Neural crest cell (in vitro differentiated cells): Measurements from ENCODE around the gene URGCP. TPM values are rescaled to one million over a fixed set of nuclear protein-coding genes. Genes with fewer than 3 reads are reported as not detected.

ENCODE experiments used
- DNase-seq: peaks from one replicate; pipeline ENCODE4 v3.0.0; 2021; ENCODE audit warnings: low read depth, mixed read lengths, low spot score
- H3K27ac Mint-ChIP-seq: one replicate; pipeline ENCODE4 v1.8.0; 2021; ENCODE audit warnings: mild to moderate bottlenecking, mixed read lengths; ENCODE audit not compliant: unreplicated experiment
- H3K27me3 Mint-ChIP-seq: 2 replicates; pipeline ENCODE4 v1.8.0; 2021; ENCODE audit warnings: low read depth, mild to moderate bottlenecking, mixed read lengths
- H3K36me3 Mint-ChIP-seq: 2 replicates; pipeline ENCODE4 v1.8.0; 2021; ENCODE audit warnings: low read depth, mild to moderate bottlenecking, mixed read lengths
- H3K4me1 Mint-ChIP-seq: 2 replicates; pipeline ENCODE4 v1.8.0; 2021; ENCODE audit warnings: mixed read lengths
- H3K4me3 Mint-ChIP-seq: one replicate; pipeline ENCODE4 v1.8.0; 2021; ENCODE audit warnings: mild to moderate bottlenecking, mixed read lengths
- H3K9me3 Mint-ChIP-seq: 2 replicates; pipeline ENCODE4 v1.8.0; 2021; ENCODE audit warnings: mixed read lengths
- CTCF ChIP-seq: fragments of 200-600 bp; sonication (generic); conservative IDR thresholded peaks from 2 replicates; pipeline ENCODE4 v1.5.0; 2021; ENCODE audit warnings: antibody characterized with exemption, mild to moderate bottlenecking
- total RNA-seq: library from RNA; stranded (reverse); gene quantifications from 2 replicates; pipeline ENCODE4 v1.2.1, GENCODE V29; 2021

URGCP gene
- total RNA-seq, 1 donor from 2014 or later = 30.0 TPM

DNA sequence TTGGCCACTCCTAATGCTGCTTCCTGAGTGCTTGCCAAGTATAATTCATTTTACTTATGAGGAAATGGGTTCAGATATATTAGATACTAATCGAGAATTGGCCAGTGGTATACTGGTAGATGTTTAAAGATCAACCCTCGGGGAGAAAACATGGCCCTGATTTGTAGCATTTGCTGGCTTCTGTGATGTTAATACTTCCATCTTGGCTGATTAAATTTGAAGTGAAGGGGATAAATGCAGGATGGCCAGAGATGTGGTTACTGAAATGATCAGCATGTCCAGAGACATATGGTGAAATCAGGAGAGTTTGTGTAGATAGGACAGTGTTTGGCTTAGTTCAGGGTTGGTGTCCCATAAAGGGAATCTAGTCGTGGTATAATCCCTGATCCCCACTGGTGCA lies 31.0 kb upstream of the URGCP start:
- no peaks in the 10 kb centered on the region for H3K27me3 Mint-ChIP-seq
- no peak for TF ChIP-seq CTCF
- no peaks in the 10 kb centered on the region for H3K9me3 Mint-ChIP-seq

DNA sequence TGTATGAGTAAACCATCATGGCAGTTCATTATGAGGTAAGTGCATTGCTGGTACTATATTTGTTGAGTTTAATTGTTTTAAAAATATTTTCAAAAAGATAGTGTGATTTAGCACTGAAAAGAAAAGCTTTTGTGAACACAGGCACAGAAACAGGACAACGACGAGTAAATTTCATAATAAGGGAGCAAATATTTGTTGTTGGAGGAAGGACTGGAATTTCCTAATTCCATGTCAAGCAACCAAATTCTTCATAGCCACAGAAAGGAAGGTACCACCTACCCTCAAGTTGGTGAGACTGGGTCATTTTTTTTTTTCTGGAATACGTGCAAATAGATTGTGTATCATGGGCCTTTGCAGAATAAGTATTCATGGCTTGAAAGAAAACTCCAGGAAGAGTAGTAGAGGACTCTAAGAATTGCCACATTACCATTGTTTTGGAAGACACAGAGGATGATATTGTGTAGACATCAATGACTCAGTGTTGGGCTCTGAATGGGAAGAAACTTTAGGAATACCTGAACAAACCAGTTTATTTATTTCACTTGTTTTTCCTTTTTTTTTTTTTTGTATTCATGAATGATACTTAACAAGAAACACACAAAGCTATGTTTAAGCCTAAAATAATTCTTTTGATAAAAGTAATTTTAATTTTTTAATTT lies 27.6 kb upstream of the URGCP start:
- no peak for DNase-seq
- no peaks in the 10 kb centered on the region for H3K36me3 Mint-ChIP-seq
- H3K4me3 Mint-ChIP-seq = no peak overlapping the region
- no peaks in the 10 kb centered on the region for H3K27me3 Mint-ChIP-seq
- no peak overlapping the region for H3K27ac Mint-ChIP-seq
- H3K9me3 Mint-ChIP-seq = no peaks in the 10 kb centered on the region
- no peak for TF ChIP-seq CTCF
- no peaks in the 10 kb centered on the region for H3K4me1 Mint-ChIP-seq

More for the DNA sequence above, 31.0 kb upstream of the URGCP start:
- H3K4me1 Mint-ChIP-seq = no peaks in the 10 kb centered on the region
- H3K36me3 Mint-ChIP-seq = no peaks in the 10 kb centered on the region
- H3K27ac Mint-ChIP-seq = no peak overlapping the region
- no peak for DNase-seq
- H3K4me3 Mint-ChIP-seq = no peak overlapping the region

- DNase-seq = no peak
- Mint-ChIP-seq H3K4me1 (peaks cover 5% of the 10 kb centered on the region), H3K27ac (no peak overlapping the region), H3K27me3 (no peaks in the 10 kb centered on the region), H3K4me3 (no peak overlapping the region), H3K36me3 (no peaks in the 10 kb centered on the region), H3K9me3 (no peaks in the 10 kb centered on the region)
- TF ChIP-seq CTCF = no peak
Measured at GRCh38 chr7:43931346-43931745, 24.9 kb upstream of the URGCP start.

DNA sequence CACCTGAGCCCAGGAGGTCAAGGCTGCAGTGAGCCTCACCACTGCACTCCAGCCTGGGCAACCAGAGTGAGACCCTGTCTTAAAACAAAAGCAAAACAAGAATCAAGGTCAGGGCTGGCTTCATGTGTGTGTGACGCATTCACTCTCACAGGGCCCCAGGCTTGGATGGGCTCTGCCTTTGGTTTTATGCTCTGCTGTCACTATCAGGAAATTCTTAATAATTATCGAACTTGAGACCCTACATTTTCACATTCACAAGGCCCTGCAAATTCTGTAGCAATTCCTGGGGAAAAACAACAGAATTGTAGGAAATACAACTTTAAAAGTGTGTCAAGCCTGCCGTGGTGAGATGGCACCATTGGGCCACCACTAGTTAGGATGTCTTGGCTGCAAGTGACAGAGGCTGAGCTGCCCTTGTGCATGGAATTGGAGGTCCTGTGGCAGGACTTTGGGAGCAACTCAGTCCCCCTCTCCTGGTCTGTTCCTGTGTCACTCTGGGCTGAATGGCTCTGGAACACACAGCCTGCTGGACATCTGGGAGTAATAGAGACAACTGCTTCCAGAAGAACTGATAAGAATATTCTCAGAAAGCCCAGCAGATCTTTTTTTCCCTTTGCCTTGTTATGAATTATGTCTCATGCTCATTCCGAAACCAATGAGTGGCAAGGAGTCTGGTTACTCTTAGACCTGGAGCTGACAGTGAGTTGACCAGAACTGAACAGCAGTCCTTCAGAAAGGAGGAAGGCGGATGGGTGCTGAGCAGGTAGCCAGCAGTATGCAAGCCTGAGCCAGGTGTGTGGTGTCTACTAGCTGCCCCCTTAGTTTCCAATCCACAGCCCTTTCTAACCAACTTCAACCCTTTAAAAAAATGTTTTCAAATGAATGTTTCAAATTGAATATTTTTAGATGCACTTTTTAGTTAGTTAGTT lies 23.4 kb upstream of the URGCP start:
- no peak for TF ChIP-seq CTCF
- Mint-ChIP-seq H3K27ac (no peak overlapping the region), H3K27me3 (no peaks in the 10 kb centered on the region), H3K9me3 (no peaks in the 10 kb centered on the region), H3K36me3 (no peaks in the 10 kb centered on the region), H3K4me1 (peaks cover 14% of the 10 kb centered on the region), H3K4me3 (no peak overlapping the region)
- no peak for DNase-seq

DNA sequence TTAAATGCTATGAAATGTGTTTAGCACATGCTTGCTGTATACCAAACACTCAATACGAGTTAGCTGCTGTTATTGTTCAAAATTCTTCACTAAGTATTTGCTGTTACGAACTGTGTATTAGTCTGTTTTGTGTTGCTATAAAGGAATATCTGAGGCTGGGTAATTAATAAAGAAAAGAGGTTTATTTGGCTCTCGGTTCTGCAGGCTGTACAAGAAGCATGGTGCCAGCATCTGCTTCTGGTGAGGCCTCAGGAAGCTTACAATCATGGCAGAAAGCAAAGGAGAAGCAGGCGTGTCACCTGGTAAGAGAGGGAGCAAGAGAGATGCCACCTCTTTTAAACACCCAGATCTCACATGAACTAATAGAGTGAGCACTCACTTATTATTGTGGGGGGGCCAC lies 21.4 kb upstream of the URGCP start:
- Mint-ChIP-seq H3K36me3 (no peaks in the 10 kb centered on the region), H3K4me3 (peak overlapping the region; percentile 88), H3K27ac (no peak overlapping the region), H3K27me3 (no peaks in the 10 kb centered on the region), H3K9me3 (no peaks in the 10 kb centered on the region), H3K4me1 (peaks cover 19% of the 10 kb centered on the region)
- DNase-seq = no peak
- no peak for TF ChIP-seq CTCF
